Sigmoid colon (tissue), 7 donors: ENCODE results near the gene TRIM65. TPM values are rescaled to one million over a fixed set of nuclear protein-coding genes. Genes with fewer than 3 reads are reported as not detected.

ENCODE experiments used
- DNase-seq: peaks from one replicate; pipeline ENCODE4 v3.0.0-alpha.2; 2019
- H3K27ac ChIP-seq, 4 donors: fragments of 200-600 bp; sonication (generic); one replicate each; pipeline ENCODE4 v1.5.1; 2016 to 2019; ENCODE audit warnings: mild to moderate bottlenecking in 1 of 4
- H3K27me3 ChIP-seq, 3 donors: fragments of 200-600 bp; sonication (generic); one replicate each; pipeline ENCODE4 v1.5.1; 2019; ENCODE audit warnings: mild to moderate bottlenecking in 1 of 3
- H3K36me3 ChIP-seq, 4 donors: fragments of 200-600 bp; sonication (generic); one replicate each; pipeline ENCODE4 v1.5.1; 2016 to 2019
- H3K4me1 ChIP-seq, 4 donors: fragments of 200-600 bp; sonication (generic); one replicate each; pipeline ENCODE4 v1.5.1; 2017 to 2019
- H3K4me3 ChIP-seq, 4 donors: fragments of 200-600 bp; sonication (generic); one replicate each; pipeline ENCODE4 v1.5.1; 2017 to 2019; ENCODE audit warnings: mild to moderate bottlenecking in 2 of 4, moderate library complexity in 1 of 4
- H3K9me3 ChIP-seq, 4 donors: fragments of 200-600 bp in 3 of 4; sonication (generic) in 3 of 4; one replicate each; pipeline versions ENCODE4 v1.5.1 to v1.6.1; 2013 to 2019
- EP300 ChIP-seq, 4 donors: sonication (generic); formaldehyde crosslinking; IDR thresholded peaks; one replicate each; pipeline ENCODE4 v1.6.1; 2017; ENCODE audit warnings: antibody characterized with exemption in 4 of 4
- POLR2A ChIP-seq, 2 donors: fragments of 450-650 bp; IDR thresholded peaks; one replicate each; pipeline ENCODE4 v1.6.1; 2016; ENCODE audit warnings: antibody characterized with exemption in 2 of 2, mild to moderate bottlenecking in 2 of 2, moderate library complexity in 2 of 2
- POLR2AphosphoS5 ChIP-seq, 4 donors: sonication (generic); formaldehyde crosslinking; IDR thresholded peaks; one replicate each; pipeline ENCODE4 v1.6.1; 2017; ENCODE audit warnings: antibody characterized with exemption in 4 of 4
- WGBS, 2 donors: extraction: QIAGEN DNeasy Blood & Tissue Kit; methylation state at CpG; one replicate each; pipeline ENCODE4 v1.1.7; 2013; 5-methylcytosine and 5-hydroxymethylcytosine counted together
- intact Hi-C: fragments of 100-400 bp; cut with DNase I; formaldehyde crosslinking; loops from one replicate; pipeline ENCODE4 v1.15.1; 2023
- polyA plus RNA-seq, 3 donors: library from polyadenylated mRNA; stranded (reverse); fragments of 200-250 nt; gene quantifications; one replicate each; pipeline ENCODE4 v1.2.3, GENCODE V29; 2013
- total RNA-seq, 4 donors: library from RNA; depleted of rRNA; stranded (reverse); fragments of >200 nt; gene quantifications; one replicate each; pipeline ENCODE4 v1.1.0, GENCODE V29; 2016
- TF ChIP-seq, protein P1 (sequence below), 4 experiments: fragments of 450-650 bp in 3 of 4; fragments of 200-600 bp in 1 of 4; IDR thresholded peaks; one replicate each; pipeline ENCODE4 v1.5.1; 2016 to 2019; ENCODE audit warnings: antibody characterized with exemption in 4 of 4, mild to moderate bottlenecking in 3 of 4, moderate library complexity in 2 of 4
- donor health status: healthy with polysubstance abuse.
- donor health status: Bipolar disorder and iron deficiency.
- donor health status: healthy.

Gene TRIM65
- total and polyA plus RNA-seq, 7 donors, result 7.2 to 27.5 (median 22.4) TPM

DNA sequence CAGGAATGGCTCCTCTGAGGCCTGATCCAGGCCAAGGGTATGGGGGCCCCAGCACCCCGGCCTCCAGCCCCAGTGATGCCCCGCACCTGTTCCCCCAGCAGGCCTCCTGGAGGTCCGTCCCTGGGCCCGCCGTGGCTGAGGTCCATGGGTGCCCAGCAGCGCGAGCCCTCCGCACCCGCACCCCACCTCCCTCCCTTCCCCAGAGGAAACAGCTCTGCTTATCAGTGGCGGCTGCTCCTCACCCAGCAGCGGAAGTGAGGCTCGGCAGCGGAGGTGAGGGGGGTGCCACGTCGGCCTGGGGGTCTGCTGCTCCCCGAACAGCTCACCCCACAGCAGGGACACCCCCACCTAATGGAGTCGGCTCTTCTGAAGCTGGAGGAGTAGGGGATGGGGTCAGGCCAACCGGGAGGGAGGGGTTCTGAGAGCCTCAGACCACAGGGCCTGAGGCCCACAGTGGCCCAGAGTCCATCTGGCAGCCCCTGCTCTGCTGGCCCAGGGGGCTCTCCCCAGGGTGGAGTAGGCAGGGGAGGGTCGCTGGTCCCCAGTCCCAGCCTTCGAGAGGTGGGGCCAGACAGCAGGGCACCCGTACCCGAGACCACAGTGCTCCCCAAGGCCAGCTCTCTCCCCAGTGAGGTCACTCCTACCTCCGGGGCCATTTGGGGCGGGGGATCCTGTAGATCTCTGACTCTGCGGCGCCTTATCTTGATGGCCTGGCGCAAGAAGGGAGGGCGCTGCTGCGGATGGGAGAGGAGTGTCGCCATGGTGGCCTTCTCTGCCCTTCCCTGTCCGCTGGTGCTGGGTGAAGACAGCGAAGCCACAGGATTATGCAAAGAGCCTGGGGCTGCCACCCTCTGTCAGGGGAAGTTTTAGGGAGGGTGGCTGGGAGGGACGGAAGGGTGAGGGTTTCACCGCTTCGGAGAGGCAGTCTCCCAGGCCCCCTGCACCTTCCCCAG lies 52.9 kb downstream of the TRIM65 start, which contains the start of gene UNC13D:
Gene UNC13D (minus strand): TSS at position 828 of the 953 bp plus-strand sequence. CDS start 67 bp downstream, at position 761.
- 26 to 33% methylated on average over 35 of the region's 35 CpGs for WGBS, 2 donors
- intact Hi-C loops, result no loop called here
- no peaks in the 10 kb centered on the region for H3K9me3 ChIP-seq
- H3K36me3 ChIP-seq, result peaks cover 28 to 52% (median 31%) of the 10 kb centered on the region in 4 donors
- peaks cover 0 to 37% (median 31%) of the 10 kb centered on the region in 4 donors for H3K4me1 ChIP-seq
- TF ChIP-seq, protein P1, sequence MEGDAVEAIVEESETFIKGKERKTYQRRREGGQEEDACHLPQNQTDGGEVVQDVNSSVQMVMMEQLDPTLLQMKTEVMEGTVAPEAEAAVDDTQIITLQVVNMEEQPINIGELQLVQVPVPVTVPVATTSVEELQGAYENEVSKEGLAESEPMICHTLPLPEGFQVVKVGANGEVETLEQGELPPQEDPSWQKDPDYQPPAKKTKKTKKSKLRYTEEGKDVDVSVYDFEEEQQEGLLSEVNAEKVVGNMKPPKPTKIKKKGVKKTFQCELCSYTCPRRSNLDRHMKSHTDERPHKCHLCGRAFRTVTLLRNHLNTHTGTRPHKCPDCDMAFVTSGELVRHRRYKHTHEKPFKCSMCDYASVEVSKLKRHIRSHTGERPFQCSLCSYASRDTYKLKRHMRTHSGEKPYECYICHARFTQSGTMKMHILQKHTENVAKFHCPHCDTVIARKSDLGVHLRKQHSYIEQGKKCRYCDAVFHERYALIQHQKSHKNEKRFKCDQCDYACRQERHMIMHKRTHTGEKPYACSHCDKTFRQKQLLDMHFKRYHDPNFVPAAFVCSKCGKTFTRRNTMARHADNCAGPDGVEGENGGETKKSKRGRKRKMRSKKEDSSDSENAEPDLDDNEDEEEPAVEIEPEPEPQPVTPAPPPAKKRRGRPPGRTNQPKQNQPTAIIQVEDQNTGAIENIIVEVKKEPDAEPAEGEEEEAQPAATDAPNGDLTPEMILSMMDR (IDR thresholded peaks at IDR 0.05), result no peak
- TF ChIP-seq EP300 (IDR thresholded peaks at IDR 0.05) (no peak), POLR2AphosphoS5 (IDR thresholded peaks at IDR 0.05) (no peak), POLR2A (IDR thresholded peaks at IDR 0.05) (no peak)
- DNase-seq, result peak; percentile 66
- peak within 1 kb of the TSS in 3 of 4 donors; percentile 4 to 38 (median 18) for H3K4me3 ChIP-seq
- no peaks in the 10 kb centered on the region for H3K27me3 ChIP-seq
- peak within 1 kb of the TSS; percentile 65 to 78 (median 72) for H3K27ac ChIP-seq

GRCh38 chr17:75842963-75843576 lies 53.7 kb downstream of the TRIM65 start:
- intact Hi-C loops, result no loop called here
- Histone ChIP-seq H3K27me3 (no peaks in the 10 kb centered on the region), H3K36me3 (peaks cover 21 to 44% (median 24%) of the 10 kb centered on the region in 4 donors), H3K4me1 (peaks cover 0 to 30% (median 25%) of the 10 kb centered on the region in 4 donors), H3K9me3 (no peaks in the 10 kb centered on the region), H3K4me3 (peak overlapping the region in 2 of 4 donors; percentile 18 to 38), H3K27ac (peak overlapping the region in 1 of 4 donors; percentile 78)
- no peak for TF ChIP-seq POLR2A (IDR thresholded peaks at IDR 0.05)
- TF ChIP-seq, protein P1 (IDR thresholded peaks at IDR 0.05), result no peak
- no peak for TF ChIP-seq POLR2AphosphoS5 (IDR thresholded peaks at IDR 0.05)
- no peak for TF ChIP-seq EP300 (IDR thresholded peaks at IDR 0.05)
- 58 to 78% methylated on average over 22 of the region's 22 CpGs for WGBS, 2 donors
- no peak for DNase-seq

DNA sequence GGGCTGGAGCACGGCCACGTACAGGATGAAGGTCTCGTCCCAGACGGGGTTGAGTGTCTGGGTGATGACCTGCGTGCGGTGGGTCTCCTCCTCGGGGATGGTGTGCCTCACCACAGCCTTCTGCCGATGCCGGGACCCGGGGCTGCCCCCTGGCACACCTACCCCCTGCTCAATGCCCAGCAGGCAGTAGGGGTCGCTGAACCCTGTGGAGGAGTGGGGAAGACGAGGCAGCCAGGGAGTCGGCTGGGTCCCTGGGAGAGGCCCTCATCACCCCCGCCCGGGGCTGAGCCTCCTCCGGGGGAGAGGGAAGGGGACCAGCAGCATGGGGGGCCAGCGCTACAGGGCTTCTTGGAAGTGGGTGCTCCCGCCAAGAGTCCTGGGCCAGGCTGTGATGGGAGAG lies 54.3 kb downstream of the TRIM65 start:
- Histone ChIP-seq H3K9me3 (no peaks in the 10 kb centered on the region), H3K36me3 (peaks cover 15 to 38% (median 17%) of the 10 kb centered on the region in 4 donors), H3K27me3 (no peaks in the 10 kb centered on the region), H3K27ac (no peak overlapping the region), H3K4me3 (no peak overlapping the region), H3K4me1 (peaks cover 0 to 25% (median 21%) of the 10 kb centered on the region in 4 donors)
- intact Hi-C loops, result no loop called here
- DNase-seq, result peak; percentile 65
- 85 to 89% methylated on average over 18 of the region's 18 CpGs for WGBS, 2 donors
- no peak for TF ChIP-seq POLR2AphosphoS5 (IDR thresholded peaks at IDR 0.05)
- TF ChIP-seq, protein P1 (IDR thresholded peaks at IDR 0.05), result no peak
- TF ChIP-seq POLR2A (IDR thresholded peaks at IDR 0.05), result no peak
- no peak for TF ChIP-seq EP300 (IDR thresholded peaks at IDR 0.05)

DNA sequence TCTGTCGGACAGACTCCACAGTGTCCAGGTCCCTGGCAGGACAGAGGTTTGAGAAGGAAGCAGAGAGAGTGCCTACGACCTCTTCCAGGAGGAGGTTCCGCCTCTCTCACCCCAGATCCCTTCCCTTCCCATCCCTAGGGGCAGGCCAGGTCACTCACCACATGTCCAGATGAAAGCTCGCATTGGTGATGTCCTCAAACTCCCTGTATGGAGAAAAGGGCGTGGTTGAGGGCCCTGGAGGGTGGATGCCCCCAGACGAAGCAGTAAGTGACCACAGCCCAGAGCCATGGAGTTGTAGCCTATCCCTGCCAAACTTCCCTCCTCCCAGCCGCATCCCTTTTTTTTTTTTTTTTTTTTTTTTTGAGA lies 56.0 kb downstream of the TRIM65 start:
- no peak overlapping the region for H3K4me3 ChIP-seq
- intact Hi-C loops, result no loop called here
- H3K27ac ChIP-seq, result no peak overlapping the region
- peaks cover 0 to 31% (median under 1%) of the 10 kb centered on the region in 4 donors for H3K36me3 ChIP-seq
- TF ChIP-seq EP300 (IDR thresholded peaks at IDR 0.05) (no peak), POLR2AphosphoS5 (IDR thresholded peaks at IDR 0.05) (no peak)
- TF ChIP-seq, protein P1 (IDR thresholded peaks at IDR 0.05), result no peak
- no peak for DNase-seq
- no peaks in the 10 kb centered on the region for H3K27me3 ChIP-seq
- peaks cover 0 to 17% (median 15%) of the 10 kb centered on the region in 4 donors for H3K4me1 ChIP-seq
- WGBS, 2 donors, result 62 to 76% methylated on average over 7 of the region's 7 CpGs
- no peaks in the 10 kb centered on the region for H3K9me3 ChIP-seq
